Uterus (tissue), 4 donors: ENCODE data around the gene IQCK. TPM values are rescaled to one million over a fixed set of nuclear protein-coding genes. Genes with fewer than 3 reads are reported as not detected.

Experiments used
- DNase-seq, 2 donors: peaks; one replicate each; pipeline ENCODE4 v3.0.0-alpha.2; 2019 to 2020
- H3K27ac ChIP-seq, 2 donors: fragments of 200-600 bp; sonication (generic); 1 replicate in 1 of 2; 2 replicates in 1 of 2; pipeline ENCODE4 v1.5.1; 2016 to 2018
- H3K27me3 ChIP-seq, 2 donors: fragments of 200-600 bp; sonication (generic); one replicate each; pipeline ENCODE4 v1.5.1; 2018 to 2019; ENCODE audit warnings: control low read depth in 1 of 2
- H3K36me3 ChIP-seq, 2 donors: fragments of 200-600 bp; sonication (generic); one replicate each; pipeline ENCODE4 v1.5.1; 2019; ENCODE audit warnings: control low read depth in 1 of 2
- H3K4me1 ChIP-seq, 2 donors: fragments of 200-600 bp; sonication (generic); one replicate each; pipeline ENCODE4 v1.5.1; 2018 to 2019; ENCODE audit warnings: control low read depth in 1 of 2
- H3K4me3 ChIP-seq, 2 donors: fragments of 200-600 bp; sonication (generic); 1 replicate in 1 of 2; 2 replicates in 1 of 2; pipeline ENCODE4 v1.5.1; 2018 to 2019; ENCODE audit warnings: mild to moderate bottlenecking in 1 of 2
- H3K9me3 ChIP-seq, 2 donors: fragments of 200-600 bp; sonication (generic); one replicate each; pipeline ENCODE4 v1.5.1; 2019; ENCODE audit warnings: control low read depth in 1 of 2
- CTCF ChIP-seq, 4 experiments: fragments of 200-600 bp in 2 of 4; fragments of 450-650 bp in 2 of 4; sonication (generic) in 2 of 4; IDR thresholded peaks; one replicate each; pipeline ENCODE4 v1.5.1; 2016 to 2019; ENCODE audit warnings: antibody characterized with exemption in 4 of 4, mild to moderate bottlenecking in 2 of 4, moderate library complexity in 1 of 4
- POLR2A ChIP-seq, 2 donors: fragments of 450-650 bp; IDR thresholded peaks; one replicate each; pipeline ENCODE4 v1.6.1; 2016; ENCODE audit warnings: antibody characterized with exemption in 2 of 2, mild to moderate bottlenecking in 1 of 2, moderate library complexity in 1 of 2
- intact Hi-C: fragments of 100-400 bp; cut with DNase I; formaldehyde crosslinking; loops from one replicate; pipeline ENCODE4 v1.15.1; 2023; ENCODE audit warnings: low total_unique reads
- total RNA-seq, 4 donors: library from RNA; depleted of rRNA in 3 of 4; stranded (reverse); fragments of >200 nt in 3 of 4; gene quantifications; one replicate each; pipeline versions ENCODE4 v1.1.0 to v1.2.4, GENCODE V29; 2014 to 2023
- donor health status: DM: yes; HTN: yes; CAD: no.

IQCK gene
- total RNA-seq, 4 donors from 2014 or later = 14.7 to 27.2 (median 21.1) TPM

GRCh38 chr16:19841184-19841583 lies 123.1 kb downstream of the IQCK start:
- Histone ChIP-seq H3K36me3 (no peaks in the 10 kb centered on the region), H3K27me3 (no peaks in the 10 kb centered on the region), H3K4me1 (no peaks in the 10 kb centered on the region), H3K4me3 (no peak overlapping the region), H3K9me3 (no peaks in the 10 kb centered on the region), H3K27ac (no peak overlapping the region)
- intact Hi-C loops = loop anchor here (10.0 kb wide), 1 partner anchor 56 kb away; no protein-coding TSS in a partner anchor
- no peak for DNase-seq
- TF ChIP-seq POLR2A (IDR thresholded peaks at IDR 0.05) (no peak), CTCF (IDR thresholded peaks at IDR 0.05) (no peak)

GRCh38 chr16:19842426-19843157 lies 124.5 kb downstream of the IQCK start:
- peak overlapping the region in 1 of 2 donors; percentile 11 for H3K27ac ChIP-seq
- no peaks in the 10 kb centered on the region for H3K4me1 ChIP-seq
- intact Hi-C loops = loop anchor here (10.0 kb wide), 1 partner anchor 58 kb away; no protein-coding TSS in a partner anchor
- DNase-seq = no peak
- H3K9me3 ChIP-seq = no peaks in the 10 kb centered on the region
- no peak overlapping the region for H3K4me3 ChIP-seq
- H3K27me3 ChIP-seq = no peaks in the 10 kb centered on the region
- no peak for TF ChIP-seq CTCF (IDR thresholded peaks at IDR 0.05)
- TF ChIP-seq POLR2A (IDR thresholded peaks at IDR 0.05) = no peak
- H3K36me3 ChIP-seq = no peaks in the 10 kb centered on the region

- Histone ChIP-seq H3K4me3 (no peak overlapping the region), H3K4me1 (no peaks in the 10 kb centered on the region), H3K27ac (peak overlapping the region in 1 of 2 donors; percentile 82), H3K9me3 (no peaks in the 10 kb centered on the region), H3K36me3 (no peaks in the 10 kb centered on the region), H3K27me3 (no peaks in the 10 kb centered on the region)
- DNase-seq = no peak
- TF ChIP-seq CTCF (IDR thresholded peaks at IDR 0.05) (no peak), POLR2A (IDR thresholded peaks at IDR 0.05) (no peak)
- intact Hi-C loops = loop anchor here (10.0 kb wide), 1 partner anchor 59 kb away; no protein-coding TSS in a partner anchor
Measured at GRCh38 chr16:19843371-19843770, 125.3 kb downstream of the IQCK start.

GRCh38 chr16:19844945-19845641 lies 127.0 kb downstream of the IQCK start:
- TF ChIP-seq POLR2A (IDR thresholded peaks at IDR 0.05) = no peak
- TF ChIP-seq CTCF (IDR thresholded peaks at IDR 0.05) = no peak
- H3K4me3 ChIP-seq = no peak overlapping the region
- intact Hi-C loops = loop anchor here (10.0 kb wide), 1 partner anchor 60 kb away; no protein-coding TSS in a partner anchor
- no peaks in the 10 kb centered on the region for H3K4me1 ChIP-seq
- H3K9me3 ChIP-seq = no peaks in the 10 kb centered on the region
- H3K27me3 ChIP-seq = no peaks in the 10 kb centered on the region
- peak; percentile 23 to 43 for DNase-seq
- H3K36me3 ChIP-seq = no peaks in the 10 kb centered on the region
- H3K27ac ChIP-seq = peak overlapping the region; percentile 44 to 82

GRCh38 chr16:19846436-19846835 lies 128.4 kb downstream of the IQCK start:
- Histone ChIP-seq H3K4me3 (no peak overlapping the region), H3K27ac (peak overlapping the region in 1 of 2 donors; percentile 82), H3K9me3 (no peaks in the 10 kb centered on the region), H3K27me3 (no peaks in the 10 kb centered on the region), H3K36me3 (no peaks in the 10 kb centered on the region), H3K4me1 (no peaks in the 10 kb centered on the region)
- DNase-seq = no peak
- TF ChIP-seq POLR2A (IDR thresholded peaks at IDR 0.05) = no peak
- no peak for TF ChIP-seq CTCF (IDR thresholded peaks at IDR 0.05)
- intact Hi-C loops = loop anchor here (10.0 kb wide), 1 partner anchor 62 kb away; no protein-coding TSS in a partner anchor
